Measurements from ENCODE around the gene MAPK11. TPM values are rescaled to one million over a fixed set of nuclear protein-coding genes. Genes with fewer than 3 reads are reported as not detected.

MAPK11 gene
- total RNA-seq, 6 experiments from 2014 or later = 1.7 to 6.4 (median 2.5) TPM

- Histone ChIP-seq H3K4me1 (no peaks in the 10 kb centered on the region), H3K9me3 (no peaks in the 10 kb centered on the region), H3K27me3 (no peaks in the 10 kb centered on the region), H3K4me3 (no peak overlapping the region), H3K27ac (no peak overlapping the region), H3K36me3 (no peaks in the 10 kb centered on the region)
- intact Hi-C loops (cut with DNase I) = no loop called here
- ATAC-seq = peak; percentile 53 to 82 (median 62)
- 29% methylated on average over 11 of the region's 33 CpGs for WGBS (ENCODE audit: insufficient coverage, low coverage, low lambda C conversion rate, missing lambda C conversion rate)
- DNase-seq = peak; percentile 47 to 59 (median 58)
- TF ChIP-seq POLR2A (IDR thresholded peaks at IDR 0.05) = no peak
- TF ChIP-seq CTCF (IDR thresholded peaks at IDR 0.05) = no peak
Observed at GRCh38 chr22:50314455-50315288, 44.5 kb upstream of the MAPK11 start.

- TF ChIP-seq POLR2A (IDR thresholded peaks at IDR 0.05) (no peak), CTCF (IDR thresholded peaks at IDR 0.05) (no peak)
- intact Hi-C loops (cut with DNase I) = no loop called here
- Histone ChIP-seq H3K27me3 (no peaks in the 10 kb centered on the region), H3K36me3 (no peaks in the 10 kb centered on the region), H3K4me3 (no peak overlapping the region), H3K27ac (no peak overlapping the region), H3K9me3 (no peaks in the 10 kb centered on the region), H3K4me1 (no peaks in the 10 kb centered on the region)
- DNase-seq = peak in 1 of 3 donors; percentile 45
- WGBS (ENCODE audit: insufficient coverage, low coverage, low lambda C conversion rate, missing lambda C conversion rate) = 42% methylated on average over 7 of the region's 14 CpGs
- no peak for ATAC-seq
Observed at GRCh38 chr22:50314081-50314454, 43.9 kb upstream of the MAPK11 start.

GRCh38 chr22:50313600-50313999 lies 43.4 kb upstream of the MAPK11 start:
- Histone ChIP-seq H3K36me3 (no peaks in the 10 kb centered on the region), H3K4me3 (no peak overlapping the region), H3K4me1 (no peaks in the 10 kb centered on the region), H3K9me3 (no peaks in the 10 kb centered on the region), H3K27ac (no peak overlapping the region), H3K27me3 (no peaks in the 10 kb centered on the region)
- TF ChIP-seq CTCF (IDR thresholded peaks at IDR 0.05) (no peak), POLR2A (IDR thresholded peaks at IDR 0.05) (no peak)
- 40% methylated on average over 1 of the region's 17 CpGs for WGBS (ENCODE audit: insufficient coverage, low coverage, low lambda C conversion rate, missing lambda C conversion rate)
- no peak for ATAC-seq
- intact Hi-C loops (cut with DNase I) = no loop called here
- DNase-seq = peak in 1 of 3 donors; percentile 47

- Histone ChIP-seq H3K36me3 (no peaks in the 10 kb centered on the region), H3K4me1 (peaks cover 0 to 4% (median 0%) of the 10 kb centered on the region in 4 donors), H3K27ac (no peak overlapping the region), H3K9me3 (no peaks in the 10 kb centered on the region), H3K4me3 (no peak overlapping the region), H3K27me3 (no peaks in the 10 kb centered on the region)
- ATAC-seq = no peak
- WGBS (ENCODE audit: insufficient coverage, low coverage, low lambda C conversion rate, missing lambda C conversion rate) = no CpG with 5 or more reads among the region's 7 CpGs
- peak in 1 of 3 donors; percentile 51 for DNase-seq
- intact Hi-C loops (cut with DNase I) = no loop called here
- no peak for TF ChIP-seq CTCF (IDR thresholded peaks at IDR 0.05)
- no peak for TF ChIP-seq POLR2A (IDR thresholded peaks at IDR 0.05)
Observed at GRCh38 chr22:50313021-50313420, 42.8 kb upstream of the MAPK11 start.

All from right lobe of liver (tissue), 6 donors.